ENCODE data around the gene GNAI2.

GNAI2 gene

DNA sequence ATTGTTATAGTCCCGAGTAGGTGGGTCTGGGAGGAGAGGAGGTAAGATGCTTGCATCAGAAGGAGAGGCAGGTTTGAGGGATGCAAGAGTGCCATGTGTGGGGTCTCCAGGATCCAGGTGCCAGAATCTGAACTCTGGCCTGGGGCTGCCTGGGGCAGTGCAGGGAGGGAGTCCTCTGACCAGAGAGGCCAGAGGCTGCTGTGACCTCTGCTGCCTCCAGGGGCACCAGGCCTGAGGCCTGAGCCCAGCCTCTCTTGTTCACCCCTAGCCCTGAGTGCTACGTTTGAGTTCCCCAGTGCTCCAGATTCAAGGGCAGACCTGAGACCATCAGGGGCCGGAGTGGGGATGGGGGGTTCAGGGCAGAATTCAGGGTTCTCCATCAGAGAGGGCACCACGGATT is 23.5 kb upstream of the GNAI2 start:
- Histone ChIP-seq H2AFZ (ENCODE audit: low read length) (no peak overlapping the region), H3K79me2 (ENCODE audit: insufficient read depth, low read length) (no peaks in the 10 kb centered on the region), H3K9me3 (ENCODE audit: insufficient read depth, low read depth, low read length) (no peaks in the 10 kb centered on the region), H3K4me2 (ENCODE audit: low read depth, low read length, poor library complexity, severe bottlenecking) (no peak overlapping the region), H4K20me1 (ENCODE audit: insufficient read depth, low read length, poor library complexity, severe bottlenecking) (no peaks in the 10 kb centered on the region), H3K9me2 (replicated peaks; ENCODE audit: low read depth, low read length) (no peaks in the 10 kb centered on the region), H3F3A (ENCODE audit: low read depth) (no peaks in the 10 kb centered on the region), H3K4me1 (ENCODE audit: insufficient read depth, low read length, poor library complexity, severe bottlenecking) (no peaks in the 10 kb centered on the region), H3K27me3 (ENCODE audit: insufficient read depth, low read length, poor library complexity, severe bottlenecking) (no peaks in the 10 kb centered on the region), H3K36me3 (ENCODE audit: insufficient read depth, low read length) (no peaks in the 10 kb centered on the region), H3K4me3 (ENCODE audit: low read length, poor library complexity, severe bottlenecking) (no peak overlapping the region), H3K9ac (ENCODE audit: low read depth, low read length, poor library complexity, severe bottlenecking) (no peak overlapping the region)
- TF ChIP-seq EZH2phosphoT487 (IDR thresholded peaks at IDR 0.05; ENCODE audit: borderline replicate concordance) = no peak
- TF ChIP-seq, protein P1, sequence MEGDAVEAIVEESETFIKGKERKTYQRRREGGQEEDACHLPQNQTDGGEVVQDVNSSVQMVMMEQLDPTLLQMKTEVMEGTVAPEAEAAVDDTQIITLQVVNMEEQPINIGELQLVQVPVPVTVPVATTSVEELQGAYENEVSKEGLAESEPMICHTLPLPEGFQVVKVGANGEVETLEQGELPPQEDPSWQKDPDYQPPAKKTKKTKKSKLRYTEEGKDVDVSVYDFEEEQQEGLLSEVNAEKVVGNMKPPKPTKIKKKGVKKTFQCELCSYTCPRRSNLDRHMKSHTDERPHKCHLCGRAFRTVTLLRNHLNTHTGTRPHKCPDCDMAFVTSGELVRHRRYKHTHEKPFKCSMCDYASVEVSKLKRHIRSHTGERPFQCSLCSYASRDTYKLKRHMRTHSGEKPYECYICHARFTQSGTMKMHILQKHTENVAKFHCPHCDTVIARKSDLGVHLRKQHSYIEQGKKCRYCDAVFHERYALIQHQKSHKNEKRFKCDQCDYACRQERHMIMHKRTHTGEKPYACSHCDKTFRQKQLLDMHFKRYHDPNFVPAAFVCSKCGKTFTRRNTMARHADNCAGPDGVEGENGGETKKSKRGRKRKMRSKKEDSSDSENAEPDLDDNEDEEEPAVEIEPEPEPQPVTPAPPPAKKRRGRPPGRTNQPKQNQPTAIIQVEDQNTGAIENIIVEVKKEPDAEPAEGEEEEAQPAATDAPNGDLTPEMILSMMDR (conservative IDR thresholded peaks at IDR 0.05; ENCODE audit: low read length) = no peak

DNA sequence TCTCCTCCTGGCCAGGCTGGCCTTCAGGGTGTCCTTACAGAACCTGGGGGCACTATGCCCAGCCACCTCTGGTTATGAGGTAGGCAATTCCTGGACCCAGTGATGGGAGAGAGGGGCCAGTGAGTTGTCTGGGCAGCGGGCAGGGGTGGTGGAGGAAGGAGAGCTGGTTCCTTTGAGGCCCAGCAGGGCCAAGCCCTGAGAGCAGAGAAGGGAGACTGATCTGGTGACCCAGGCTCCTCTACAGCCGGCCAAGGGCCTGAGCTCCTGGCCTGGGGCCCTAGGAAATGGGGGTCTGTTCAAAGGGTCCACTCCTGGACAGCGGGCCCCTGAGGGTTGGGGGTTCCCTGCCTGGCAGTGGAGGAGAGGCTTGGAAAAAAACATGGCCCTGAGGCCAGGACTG is 23.0 kb upstream of the GNAI2 start:
- Histone ChIP-seq H2AFZ (ENCODE audit: low read length) (no peak overlapping the region), H3F3A (ENCODE audit: low read depth) (no peaks in the 10 kb centered on the region), H3K79me2 (ENCODE audit: insufficient read depth, low read length) (no peaks in the 10 kb centered on the region), H3K4me2 (ENCODE audit: low read depth, low read length, poor library complexity, severe bottlenecking) (no peak overlapping the region), H3K4me3 (ENCODE audit: low read length, poor library complexity, severe bottlenecking) (no peak overlapping the region), H3K9ac (ENCODE audit: low read depth, low read length, poor library complexity, severe bottlenecking) (no peak overlapping the region), H4K20me1 (ENCODE audit: insufficient read depth, low read length, poor library complexity, severe bottlenecking) (no peaks in the 10 kb centered on the region), H3K9me3 (ENCODE audit: insufficient read depth, low read depth, low read length) (no peaks in the 10 kb centered on the region), H3K4me1 (ENCODE audit: insufficient read depth, low read length, poor library complexity, severe bottlenecking) (no peaks in the 10 kb centered on the region), H3K36me3 (ENCODE audit: insufficient read depth, low read length) (no peaks in the 10 kb centered on the region), H3K27me3 (ENCODE audit: insufficient read depth, low read length, poor library complexity, severe bottlenecking) (no peaks in the 10 kb centered on the region), H3K9me2 (replicated peaks; ENCODE audit: low read depth, low read length) (no peaks in the 10 kb centered on the region)
- TF ChIP-seq, protein P1 (conservative IDR thresholded peaks at IDR 0.05; ENCODE audit: low read length) = no peak
- no peak for TF ChIP-seq EZH2phosphoT487 (IDR thresholded peaks at IDR 0.05; ENCODE audit: borderline replicate concordance)

DNA sequence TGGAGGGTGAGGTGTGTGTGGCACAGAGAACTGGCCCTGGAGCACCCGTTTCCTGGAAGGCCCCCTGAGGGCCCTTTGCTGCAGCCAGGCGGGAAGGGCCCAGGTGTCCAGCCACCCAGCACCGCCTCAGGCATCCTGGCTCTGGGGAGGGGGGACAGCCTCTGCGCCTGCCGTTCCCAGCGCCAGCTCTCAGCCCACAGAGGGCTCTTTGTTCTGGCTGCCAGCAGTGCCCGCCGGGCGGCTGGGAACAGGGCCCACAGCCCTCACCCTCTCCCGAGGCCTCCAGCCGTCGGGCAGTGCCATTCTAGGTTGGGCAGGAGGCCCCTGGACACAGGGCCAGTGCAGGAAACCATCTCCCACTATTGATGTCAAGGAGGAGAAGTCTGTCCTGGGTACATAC is 22.6 kb upstream of the GNAI2 start:
- no peaks in the 10 kb centered on the region for H3F3A ChIP-seq (ENCODE audit: low read depth)
- H3K9me2 ChIP-seq (replicated peaks; ENCODE audit: low read depth, low read length) = no peaks in the 10 kb centered on the region
- no peaks in the 10 kb centered on the region for H3K9me3 ChIP-seq (ENCODE audit: insufficient read depth, low read depth, low read length)
- H2AFZ ChIP-seq (ENCODE audit: low read length) = no peak overlapping the region
- no peaks in the 10 kb centered on the region for H4K20me1 ChIP-seq (ENCODE audit: insufficient read depth, low read length, poor library complexity, severe bottlenecking)
- TF ChIP-seq EZH2phosphoT487 (IDR thresholded peaks at IDR 0.05; ENCODE audit: borderline replicate concordance) = no peak
- TF ChIP-seq, protein P1 (conservative IDR thresholded peaks at IDR 0.05; ENCODE audit: low read length) = no peak
- no peaks in the 10 kb centered on the region for H3K36me3 ChIP-seq (ENCODE audit: insufficient read depth, low read length)
- H3K79me2 ChIP-seq (ENCODE audit: insufficient read depth, low read length) = no peaks in the 10 kb centered on the region
- no peak overlapping the region for H3K4me3 ChIP-seq (ENCODE audit: low read length, poor library complexity, severe bottlenecking)
- H3K9ac ChIP-seq (ENCODE audit: low read depth, low read length, poor library complexity, severe bottlenecking) = no peak overlapping the region
- no peak overlapping the region for H3K4me2 ChIP-seq (ENCODE audit: low read depth, low read length, poor library complexity, severe bottlenecking)
- H3K27me3 ChIP-seq (ENCODE audit: insufficient read depth, low read length, poor library complexity, severe bottlenecking) = no peaks in the 10 kb centered on the region
- H3K4me1 ChIP-seq (ENCODE audit: insufficient read depth, low read length, poor library complexity, severe bottlenecking) = no peaks in the 10 kb centered on the region
